ENCODE results near the gene FIBP.

FIBP gene

DNA sequence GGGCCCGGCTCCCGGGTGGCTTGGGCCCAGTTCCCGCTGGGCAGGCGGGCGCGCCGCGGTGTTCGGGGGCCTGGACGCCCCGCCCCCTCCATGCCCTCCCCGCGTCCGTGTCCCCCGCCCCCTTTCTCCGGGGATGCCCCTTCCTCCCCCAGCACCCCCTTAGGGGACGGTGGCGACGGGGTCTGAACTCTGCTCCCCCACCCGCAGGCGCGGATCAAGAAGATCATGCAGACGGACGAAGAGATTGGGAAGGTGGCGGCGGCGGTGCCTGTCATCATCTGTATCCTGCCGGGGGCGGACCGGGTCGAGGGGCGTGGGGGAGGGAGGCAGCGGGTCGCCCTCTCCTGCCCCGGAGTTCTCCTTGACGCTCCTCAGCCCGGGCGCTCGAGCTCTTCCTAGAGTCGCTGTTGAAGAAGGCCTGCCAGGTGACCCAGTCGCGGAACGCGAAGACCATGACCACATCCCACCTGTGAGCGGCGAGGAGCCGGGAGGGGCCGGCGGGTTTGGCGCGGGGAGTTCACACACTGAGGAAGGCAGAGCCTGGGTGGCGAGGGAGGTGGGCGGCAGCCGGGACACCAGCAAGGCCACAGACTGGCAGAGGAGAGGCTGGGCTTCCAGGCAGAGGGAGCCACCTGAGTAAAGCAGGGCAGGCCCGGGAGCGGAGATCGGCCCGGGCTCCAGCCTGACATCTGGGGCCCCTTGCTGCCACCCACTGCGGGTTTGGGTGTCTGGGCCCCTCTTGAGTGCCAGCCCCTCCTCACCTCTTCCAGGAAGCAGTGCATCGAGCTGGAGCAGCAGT lies 31.5 kb upstream of the FIBP start:
- no peaks in the 10 kb centered on the region for H3K27me3 ChIP-seq (ENCODE audit: insufficient read depth, low read length, poor library complexity, severe bottlenecking)
- no peak for TF ChIP-seq CTCF (conservative IDR thresholded peaks at IDR 0.05; ENCODE audit: low read length)
- TF ChIP-seq EZH2phosphoT487 (IDR thresholded peaks at IDR 0.05; ENCODE audit: borderline replicate concordance): no peak
- H4K20me1 ChIP-seq (ENCODE audit: insufficient read depth, low read length, poor library complexity, severe bottlenecking): peaks cover 15% of the 10 kb centered on the region
- H3K36me3 ChIP-seq (ENCODE audit: insufficient read depth, low read length): peaks cover 8% of the 10 kb centered on the region; the same call in 1 of the 2 replicates
- no peaks in the 10 kb centered on the region for H3K9me2 ChIP-seq (replicated peaks; ENCODE audit: low read depth, low read length)
- peak overlapping the region; percentile 82 for H3K9ac ChIP-seq (ENCODE audit: low read depth, low read length, poor library complexity, severe bottlenecking)
- peak overlapping the region; percentile 96 for H3K4me3 ChIP-seq (ENCODE audit: low read length, poor library complexity, severe bottlenecking)
- H3K79me2 ChIP-seq (ENCODE audit: insufficient read depth, low read length): peaks cover 43% of the 10 kb centered on the region
- H3K4me1 ChIP-seq (ENCODE audit: insufficient read depth, low read length, poor library complexity, severe bottlenecking): peaks cover 33% of the 10 kb centered on the region
- no peaks in the 10 kb centered on the region for H3K9me3 ChIP-seq (ENCODE audit: insufficient read depth, low read depth, low read length)
- no peaks in the 10 kb centered on the region for H3F3A ChIP-seq (ENCODE audit: low read depth)
- peak overlapping the region; percentile 94 for H2AFZ ChIP-seq (ENCODE audit: low read length)
- peak overlapping the region; percentile 98 for H3K4me2 ChIP-seq (ENCODE audit: low read depth, low read length, poor library complexity, severe bottlenecking)

DNA sequence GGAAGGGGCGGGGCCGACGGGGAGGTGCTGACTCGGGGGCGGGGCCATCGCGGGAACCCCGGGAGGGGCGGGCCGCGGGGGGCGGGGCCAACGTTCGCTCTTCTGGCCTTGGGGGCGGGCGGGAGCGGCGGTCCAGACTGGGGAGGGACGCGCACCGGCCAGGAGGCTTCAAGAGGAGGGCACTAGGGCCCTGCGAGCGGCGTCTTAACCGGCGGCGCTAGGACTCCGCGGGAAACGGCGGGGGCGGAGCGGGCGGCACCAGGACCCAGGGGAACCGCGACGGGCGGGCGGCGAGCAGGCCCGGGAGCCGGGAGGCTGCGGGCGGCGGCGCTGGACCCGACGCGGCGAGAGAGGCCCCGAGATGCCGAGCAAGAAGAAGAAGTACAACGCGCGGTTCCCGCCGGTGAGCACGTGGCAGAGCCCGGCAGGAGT lies 30.9 kb upstream of the FIBP start, which contains the start of gene DRAP1:
Gene DRAP1, plus strand, starts transcription at position 286 of the 432 bp plus-strand sequence. Its CDS starts 76 bp downstream, at position 362.
- H3K9ac ChIP-seq (ENCODE audit: low read depth, low read length, poor library complexity, severe bottlenecking): peak within 1 kb of the TSS; percentile 93

More for the DNA sequence above, 30.9 kb upstream of the FIBP start, which contains the start of gene DRAP1:
- Histone ChIP-seq H2AFZ (ENCODE audit: low read length) (peak within 1 kb of the TSS; percentile 94), H3K4me3 (ENCODE audit: low read length, poor library complexity, severe bottlenecking) (peak within 1 kb of the TSS; percentile 99), H3K9me3 (ENCODE audit: insufficient read depth, low read depth, low read length) (no peaks in the 10 kb centered on the region), H3K79me2 (ENCODE audit: insufficient read depth, low read length) (peaks cover 43% of the 10 kb centered on the region), H3K4me2 (ENCODE audit: low read depth, low read length, poor library complexity, severe bottlenecking) (peak within 1 kb of the TSS; percentile 98), H3K9me2 (replicated peaks; ENCODE audit: low read depth, low read length) (no peaks in the 10 kb centered on the region), H3K4me1 (ENCODE audit: insufficient read depth, low read length, poor library complexity, severe bottlenecking) (peaks cover 33% of the 10 kb centered on the region), H3K36me3 (ENCODE audit: insufficient read depth, low read length) (peaks cover 8% of the 10 kb centered on the region; the same call in 1 of the 2 replicates), H4K20me1 (ENCODE audit: insufficient read depth, low read length, poor library complexity, severe bottlenecking) (peaks cover 15% of the 10 kb centered on the region), H3F3A (ENCODE audit: low read depth) (no peaks in the 10 kb centered on the region), H3K27me3 (ENCODE audit: insufficient read depth, low read length, poor library complexity, severe bottlenecking) (no peaks in the 10 kb centered on the region)
- TF ChIP-seq EZH2phosphoT487 (IDR thresholded peaks at IDR 0.05; ENCODE audit: borderline replicate concordance) (no peak), CTCF (conservative IDR thresholded peaks at IDR 0.05; ENCODE audit: low read length) (no peak)
